GM12892 (cell line): Measurements from ENCODE around the gene OXLD1.

Source experiments
- DNase-seq: peaks from one replicate; pipeline ENCODE4 v3.0.0; 2011; ENCODE audit not compliant: insufficient read length
- FAIRE-seq: peaks from 2 replicates; lab custom pipeline; 2011; peaks lifted over from hg19 to GRCh38; lab: Jason Lieb, UNC
- POLR2A ChIP-seq: IDR thresholded peaks from 2 replicates; pipeline ENCODE4 v1.6.1; 2011; ENCODE audit warnings: low read depth, low read length, control low read depth
- POLR2AphosphoS5 ChIP-seq: IDR thresholded peaks from 2 replicates; pipeline ENCODE4 v1.6.1; 2011; ENCODE audit warnings: low read depth, low read length, control low read depth
- TAF1 ChIP-seq: IDR thresholded peaks from 2 replicates; pipeline ENCODE4 v1.6.1; 2011; ENCODE audit warnings: low read depth, mild to moderate bottlenecking, control low read depth, low read length, borderline replicate concordance

OXLD1 gene

GRCh38 chr17:81616877-81617276 lies 49.5 kb downstream of the OXLD1 start:
- no peak for FAIRE-seq
- TF ChIP-seq TAF1 (no peak), POLR2A (no peak), POLR2AphosphoS5 (no peak)
- no peak for DNase-seq

GRCh38 chr17:81615401-81615930 lies 50.9 kb downstream of the OXLD1 start:
- no peak for FAIRE-seq
- TF ChIP-seq POLR2A (no peak), TAF1 (no peak), POLR2AphosphoS5 (no peak)
- no peak for DNase-seq
